Esophagus (tissue), 2 donors: ENCODE results near the gene PBX1. TPM values are rescaled to one million over a fixed set of nuclear protein-coding genes. Genes with fewer than 3 reads are reported as not detected.

Source experiments
- H3K27ac ChIP-seq, 2 donors: one replicate each; pipeline ENCODE4 v1.5.1; 2013; ENCODE audit warnings: low read depth in 2 of 2, mild to moderate bottlenecking in 2 of 2, inconsistent platforms in 1 of 2, low read length in 1 of 2, moderate library complexity in 1 of 2
- H3K27me3 ChIP-seq, 2 donors: one replicate each; pipeline ENCODE4 v1.6.1; 2013; ENCODE audit warnings: low read length in 2 of 2, control low read depth in 1 of 2, mild to moderate bottlenecking in 1 of 2; ENCODE audit not compliant: insufficient read depth in 2 of 2, control insufficient read depth in 1 of 2
- H3K36me3 ChIP-seq, 2 donors: one replicate each; pipeline ENCODE4 v1.6.1; 2013; ENCODE audit warnings: low read length in 1 of 2; ENCODE audit not compliant: control insufficient read depth in 2 of 2, insufficient read depth in 2 of 2
- H3K4me1 ChIP-seq, 2 donors: one replicate each; pipeline ENCODE4 v1.6.1; 2013; ENCODE audit warnings: low read length in 1 of 2; ENCODE audit not compliant: control insufficient read depth in 2 of 2, insufficient read depth in 2 of 2
- H3K4me3 ChIP-seq, 2 donors: one replicate each; pipeline ENCODE4 v1.5.1; 2013; ENCODE audit warnings: low read length in 2 of 2, mild to moderate bottlenecking in 2 of 2, low read depth in 1 of 2, moderate library complexity in 1 of 2
- H3K9me3 ChIP-seq, 2 donors: one replicate each; pipeline ENCODE4 v1.6.1; 2013; ENCODE audit warnings: mild to moderate bottlenecking in 2 of 2, low read depth in 1 of 2, low read length in 1 of 2, moderate library complexity in 1 of 2; ENCODE audit not compliant: control insufficient read depth in 2 of 2, insufficient read depth in 1 of 2
- WGBS, 2 donors: extraction: QIAGEN DNeasy Blood & Tissue Kit; methylation state at CpG; one replicate each; pipeline ENCODE4 v1.1.7; 2013; 5-methylcytosine and 5-hydroxymethylcytosine counted together
- polyA plus RNA-seq, 2 donors: library from polyadenylated mRNA; stranded (reverse); fragments of 200-250 nt; gene quantifications; one replicate each; pipeline ENCODE4 v1.2.3, GENCODE V29; 2013
- donor health status: healthy with polysubstance abuse.
- donor health status: Bipolar disorder and iron deficiency.

PBX1 gene
- polyA plus RNA-seq, 2 donors, result 8.1 to 10.5 TPM

DNA sequence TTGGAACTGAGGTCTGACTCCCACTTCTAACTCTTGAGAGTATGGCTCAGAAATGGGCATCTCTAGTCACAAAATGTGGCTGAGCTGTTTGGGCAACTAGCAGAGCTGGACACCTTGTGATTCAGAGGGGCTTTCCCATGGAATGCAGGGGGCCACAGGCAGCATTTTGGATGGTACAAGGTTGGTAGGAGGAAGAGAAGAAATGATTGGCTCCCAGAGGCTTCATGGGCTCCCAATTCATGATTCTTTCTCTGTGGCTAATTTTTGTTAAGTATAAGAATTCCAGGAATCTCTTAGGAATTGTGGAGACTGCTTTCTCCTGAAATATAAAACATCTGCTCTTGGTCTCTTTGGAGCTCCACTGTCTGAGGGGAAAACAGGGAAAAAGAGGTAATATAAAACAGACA is 49.7 kb downstream of the PBX1 start:
- peaks cover 6 to 10% of the 10 kb centered on the region in 2 donors for H3K4me1 ChIP-seq
- H3K27ac ChIP-seq, result peak overlapping the region in 1 of 2 donors; percentile 24
- H3K9me3 ChIP-seq, result no peaks in the 10 kb centered on the region
- H3K36me3 ChIP-seq, result peaks cover 0 to 3% of the 10 kb centered on the region in 2 donors
- no peak overlapping the region for H3K4me3 ChIP-seq
- H3K27me3 ChIP-seq, result no peaks in the 10 kb centered on the region

DNA sequence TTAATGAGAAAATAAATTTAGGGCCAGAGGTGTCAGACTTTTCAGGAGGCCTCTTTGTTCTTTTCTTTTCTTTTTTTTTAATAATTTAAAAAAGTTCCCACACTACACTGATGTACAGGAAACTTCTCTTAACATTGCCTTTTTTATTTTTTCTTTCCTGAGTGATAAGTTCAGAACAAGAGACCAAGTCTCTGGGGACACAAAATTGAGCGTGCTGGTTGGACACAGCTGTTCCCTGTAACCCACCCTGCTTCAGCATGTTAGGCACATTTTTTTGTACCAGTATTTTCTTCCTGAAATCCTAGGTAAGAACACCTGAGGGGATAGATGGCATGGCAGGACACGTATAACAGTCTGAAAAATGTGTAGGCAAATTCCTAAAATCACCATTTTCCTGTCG is 50.1 kb downstream of the PBX1 start:
- H3K27ac ChIP-seq, result no peak overlapping the region
- H3K4me1 ChIP-seq, result peaks cover 6 to 10% of the 10 kb centered on the region in 2 donors
- WGBS, 2 donors, result 53 to 70% methylated on average over 3 of the region's 3 CpGs
- H3K4me3 ChIP-seq, result no peak overlapping the region
- H3K27me3 ChIP-seq, result no peaks in the 10 kb centered on the region
- no peaks in the 10 kb centered on the region for H3K9me3 ChIP-seq
- peaks cover 0 to 3% of the 10 kb centered on the region in 2 donors for H3K36me3 ChIP-seq

DNA sequence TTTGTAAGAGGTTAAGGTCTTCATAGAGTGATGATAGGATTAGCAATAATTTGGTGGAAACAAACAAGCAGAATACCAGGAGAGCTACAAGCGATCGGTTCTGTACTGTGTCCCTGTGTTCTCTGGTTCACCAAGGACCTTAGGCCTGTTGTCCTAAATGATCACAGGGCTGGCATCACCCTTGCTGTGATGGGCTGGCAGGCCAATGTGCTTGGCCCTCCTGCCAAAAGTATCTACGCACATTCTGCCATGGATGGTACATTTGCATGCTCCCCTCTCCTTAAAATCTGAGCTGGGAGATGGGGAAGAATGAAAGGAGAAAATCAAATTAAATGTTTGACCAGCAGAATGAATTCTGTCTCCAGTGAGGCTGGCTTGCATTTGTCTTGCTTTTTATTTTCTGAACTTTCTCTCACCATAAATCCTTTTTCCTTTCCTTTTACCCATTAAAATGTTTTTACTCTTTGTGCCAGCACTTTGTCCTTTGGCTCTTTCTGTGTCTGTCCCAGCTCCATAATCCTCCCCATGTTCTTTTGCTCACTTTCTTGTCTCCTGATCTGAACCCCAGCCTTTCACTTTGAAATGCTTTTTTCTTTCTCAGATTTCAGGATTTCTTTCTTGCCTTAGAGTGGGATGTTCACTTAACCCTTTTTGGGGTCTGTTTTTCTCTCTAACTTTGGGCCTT is 51.7 kb downstream of the PBX1 start:
- no peak overlapping the region for H3K27ac ChIP-seq
- H3K9me3 ChIP-seq, result no peaks in the 10 kb centered on the region
- H3K4me3 ChIP-seq, result no peak overlapping the region
- 82 to 87% methylated on average over 3 of the region's 3 CpGs for WGBS, 2 donors
- peaks cover 6 to 13% of the 10 kb centered on the region in 2 donors for H3K4me1 ChIP-seq
- H3K36me3 ChIP-seq, result peaks cover 0 to 3% of the 10 kb centered on the region in 2 donors
- no peaks in the 10 kb centered on the region for H3K27me3 ChIP-seq

DNA sequence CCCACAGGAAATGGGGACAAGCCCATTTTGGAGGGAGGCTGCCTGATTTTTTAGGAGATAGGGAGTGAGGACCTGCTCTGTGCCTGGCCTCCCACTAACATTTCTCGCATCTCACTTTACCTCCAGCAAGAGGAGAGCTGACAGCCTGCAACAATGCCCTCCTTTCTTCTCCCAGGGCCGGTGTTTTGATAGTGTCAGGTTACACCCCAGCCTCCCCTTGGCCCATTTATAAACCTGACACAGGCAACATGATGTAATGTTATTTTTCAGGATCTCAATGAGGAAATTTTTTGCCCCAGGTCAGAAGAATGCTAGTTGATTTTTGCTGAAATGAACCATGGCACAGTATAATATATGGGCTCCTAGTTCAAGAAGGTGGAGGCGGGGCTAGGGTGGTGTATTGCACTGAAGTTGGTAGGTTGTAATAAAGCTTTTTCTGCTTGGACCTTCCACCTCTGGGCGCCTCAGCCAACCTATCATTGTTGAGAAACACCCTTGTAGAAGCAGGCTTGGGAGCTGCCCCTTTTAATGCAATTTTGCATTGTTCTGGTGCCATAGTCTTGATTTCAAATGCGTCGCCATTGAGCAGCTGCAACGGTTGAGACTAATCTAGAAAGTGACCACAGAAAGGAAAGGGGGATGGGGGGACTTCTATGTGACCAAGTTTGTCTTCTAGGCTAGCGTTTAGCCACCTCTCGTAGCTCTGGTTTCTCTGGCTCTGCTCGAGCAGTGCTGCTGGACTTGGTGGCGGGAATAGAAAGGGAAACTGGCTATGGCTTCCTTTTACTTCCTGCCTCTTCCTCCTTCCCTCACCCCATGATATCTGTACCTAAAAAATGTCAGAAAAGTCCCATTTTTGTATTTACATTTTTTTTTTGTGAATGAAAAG is 53.0 kb downstream of the PBX1 start:
- peak overlapping the region in 1 of 2 donors; percentile 21 for H3K4me3 ChIP-seq
- peak overlapping the region; percentile 68 to 77 for H3K27ac ChIP-seq
- WGBS, 2 donors, result 57 to 66% methylated on average over 11 of the region's 11 CpGs
- H3K27me3 ChIP-seq, result no peaks in the 10 kb centered on the region
- peaks cover 6 to 14% of the 10 kb centered on the region in 2 donors for H3K4me1 ChIP-seq
- no peaks in the 10 kb centered on the region for H3K9me3 ChIP-seq
- H3K36me3 ChIP-seq, result peaks cover 0 to 3% of the 10 kb centered on the region in 2 donors

DNA sequence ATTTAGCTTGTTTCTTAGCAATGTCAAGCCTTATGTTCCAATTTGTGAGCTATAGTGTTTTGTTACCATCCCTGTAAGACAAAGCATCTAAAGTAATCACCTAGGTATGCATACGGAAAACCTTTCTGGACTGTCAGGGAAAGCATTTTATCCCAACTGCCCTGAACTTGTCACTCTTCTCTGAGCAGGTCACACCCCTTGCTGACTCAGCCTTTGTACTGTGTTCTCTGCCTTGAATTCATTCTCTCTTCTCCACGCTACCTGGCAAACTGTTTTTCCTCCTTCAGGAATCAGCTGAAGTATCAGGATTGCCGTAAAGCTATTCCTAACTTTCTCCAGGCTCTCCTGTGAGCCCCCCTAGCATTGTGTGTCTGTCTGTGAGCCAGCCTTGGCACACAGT is 54.2 kb downstream of the PBX1 start:
- Histone ChIP-seq H3K4me3 (no peak overlapping the region), H3K4me1 (peaks cover 6 to 14% of the 10 kb centered on the region in 2 donors), H3K27me3 (no peaks in the 10 kb centered on the region), H3K27ac (peak overlapping the region; percentile 79 to 92), H3K36me3 (peaks cover 0 to 3% of the 10 kb centered on the region in 2 donors), H3K9me3 (no peaks in the 10 kb centered on the region)
- 30 to 36% methylated on average over 3 of the region's 3 CpGs for WGBS, 2 donors

DNA sequence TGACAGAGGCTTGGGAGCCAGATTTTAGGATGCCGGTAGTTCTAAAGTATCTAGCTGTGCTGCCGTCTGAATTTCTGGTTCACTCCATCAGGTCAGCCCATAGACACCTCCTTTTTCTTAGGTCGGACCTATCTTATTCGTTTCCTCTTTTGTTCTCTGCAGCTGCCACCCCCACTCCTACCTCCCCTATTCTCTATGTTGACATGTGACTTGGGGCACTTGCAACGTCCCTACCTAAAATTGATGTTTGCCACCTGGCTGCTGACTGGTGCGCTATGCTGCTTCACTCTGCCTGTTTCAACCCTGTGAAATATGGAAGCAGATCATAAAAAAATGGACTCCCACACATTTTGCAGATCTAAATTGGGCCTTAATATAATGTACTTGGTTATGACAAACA is 55.3 kb downstream of the PBX1 start:
- peak overlapping the region in 1 of 2 donors; percentile 59 for H3K27ac ChIP-seq
- H3K36me3 ChIP-seq, result peaks cover 0 to 3% of the 10 kb centered on the region in 2 donors
- no peaks in the 10 kb centered on the region for H3K27me3 ChIP-seq
- H3K4me1 ChIP-seq, result peaks cover 6 to 18% of the 10 kb centered on the region in 2 donors
- 70 to 72% methylated on average over 6 of the region's 6 CpGs for WGBS, 2 donors
- no peak overlapping the region for H3K4me3 ChIP-seq
- H3K9me3 ChIP-seq, result no peaks in the 10 kb centered on the region

DNA sequence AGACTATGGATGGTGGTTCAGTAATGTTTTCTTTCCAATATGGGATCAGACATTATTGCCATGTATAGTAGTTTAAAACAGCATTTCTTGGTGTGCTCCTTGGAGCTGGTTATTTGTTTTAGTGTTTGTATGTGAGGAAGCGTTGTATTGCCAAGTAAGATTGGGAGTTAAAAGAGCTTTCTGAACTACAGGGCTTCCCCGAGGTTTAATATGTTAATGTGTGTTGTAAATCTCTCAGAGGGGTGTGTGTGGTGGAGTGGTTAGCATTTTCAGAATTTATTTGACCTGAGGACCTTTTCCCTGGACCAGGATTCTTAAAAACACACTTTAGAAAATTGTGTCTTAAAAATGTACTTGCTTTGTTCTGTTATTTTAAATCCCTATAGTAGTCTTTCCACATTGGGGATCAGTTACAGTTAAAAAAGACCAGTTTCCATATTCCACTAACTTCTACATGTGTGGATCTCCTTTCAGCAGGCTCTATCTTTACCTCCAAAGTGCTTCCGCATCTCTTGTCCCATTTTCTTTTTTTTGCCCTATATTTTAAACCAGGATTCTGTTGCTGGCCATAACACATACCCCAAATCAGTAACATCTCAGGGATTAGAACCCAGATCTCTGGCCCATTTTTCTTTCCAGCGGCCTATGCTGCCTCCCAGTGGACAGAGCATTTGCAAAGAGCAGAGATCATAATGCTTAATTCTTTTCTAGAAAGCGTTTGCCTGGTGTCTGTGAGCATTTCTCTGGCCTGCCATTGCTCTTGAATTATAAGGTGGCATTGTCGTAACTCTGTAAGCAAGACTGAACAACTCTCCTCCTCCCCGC is 58.6 kb downstream of the PBX1 start:
- Histone ChIP-seq H3K9me3 (no peaks in the 10 kb centered on the region), H3K36me3 (no peaks in the 10 kb centered on the region), H3K27ac (peak overlapping the region in 1 of 2 donors; percentile 6), H3K4me1 (peaks cover 0 to 13% of the 10 kb centered on the region in 2 donors), H3K4me3 (no peak overlapping the region), H3K27me3 (no peaks in the 10 kb centered on the region)
- WGBS, 2 donors, result 58 to 72% methylated on average over 7 of the region's 7 CpGs

DNA sequence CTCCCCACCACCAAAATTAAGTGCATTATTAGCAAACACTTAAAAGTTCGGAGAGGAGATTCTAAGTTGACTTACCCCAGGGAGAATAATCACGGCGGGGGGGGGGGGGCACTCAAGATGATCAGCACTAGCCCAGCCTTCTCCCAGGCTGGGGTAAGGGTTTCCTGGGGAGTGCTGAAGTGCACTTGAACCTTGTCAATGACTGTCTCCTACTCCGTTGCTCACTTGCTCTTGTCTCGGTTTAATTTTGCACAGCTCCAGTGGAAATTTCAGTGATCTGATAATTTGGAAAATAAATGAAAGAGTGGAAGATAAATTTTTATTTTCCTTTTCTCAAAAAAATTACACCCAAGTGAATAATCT is 59.2 kb downstream of the PBX1 start:
- Histone ChIP-seq H3K4me1 (peaks cover 0 to 12% of the 10 kb centered on the region in 2 donors), H3K36me3 (no peaks in the 10 kb centered on the region), H3K9me3 (no peaks in the 10 kb centered on the region), H3K27me3 (no peaks in the 10 kb centered on the region), H3K4me3 (no peak overlapping the region), H3K27ac (peak overlapping the region; percentile 6 to 10)
- WGBS, 2 donors, result 57 to 60% methylated on average over 4 to 5 of the region's 5 CpGs
